ENCODE measurements around the gene OR52N4.

DNA sequence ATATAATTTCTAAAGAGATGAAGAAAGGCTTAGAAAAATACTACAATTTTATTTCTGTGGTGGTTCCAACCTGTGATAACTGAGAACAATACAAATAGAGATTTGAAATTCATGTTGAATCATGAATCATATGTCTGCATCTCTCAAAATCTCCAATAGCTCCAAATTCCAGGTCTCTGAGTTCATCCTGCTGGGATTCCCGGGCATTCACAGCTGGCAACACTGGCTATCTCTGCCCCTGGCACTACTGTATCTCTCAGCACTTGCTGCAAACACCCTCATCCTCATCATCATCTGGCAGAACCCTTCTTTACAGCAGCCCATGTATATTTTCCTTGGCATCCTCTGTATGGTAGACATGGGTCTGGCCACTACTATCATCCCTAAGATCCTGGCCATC is 17.6 kb upstream of the OR52N4 start, which contains the start of gene OR56B1:
- no peak for TF ChIP-seq EZH2 (IDR thresholded peaks at IDR 0.05; ENCODE audit: insufficient read depth, poor library complexity, severe bottlenecking)
- TF ChIP-seq EZH2phosphoT487 (IDR thresholded peaks at IDR 0.05; ENCODE audit: insufficient read depth, low read depth) = no peak

Data from GM23248 (cell line).